GM12872 (cell line): ENCODE data around the gene RAB3B.

ENCODE experiments used
- CTCF ChIP-seq: IDR thresholded peaks from 3 replicates; pipeline ENCODE4 v1.5.1; 2011; ENCODE audit warnings: low read depth, mild to moderate bottlenecking, low read length, moderate library complexity; ENCODE audit not compliant: insufficient read depth

Gene RAB3B

GRCh38 chr1:51948491-51948915, 42.0 kb downstream of the RAB3B start:
- TF ChIP-seq CTCF, result no peak

DNA sequence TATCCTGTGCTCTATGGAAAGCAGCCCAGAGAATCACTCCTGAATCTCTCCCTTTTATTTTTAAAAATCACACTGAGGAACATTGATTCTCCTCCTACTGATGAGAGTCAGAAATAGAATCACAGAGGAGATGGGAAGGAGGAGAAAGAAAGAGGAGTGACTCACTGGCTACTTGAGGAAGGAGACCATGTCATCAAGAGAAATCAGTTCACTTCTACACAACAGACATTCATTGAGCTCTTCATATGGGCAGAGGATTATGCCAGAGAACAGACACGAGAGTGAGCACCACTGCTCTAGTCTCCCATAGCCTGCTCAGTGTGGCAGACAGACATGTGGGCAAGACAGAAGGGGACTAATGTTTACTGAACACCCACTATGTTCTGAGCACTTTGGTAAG, 44.2 kb downstream of the RAB3B start:
- no peak for TF ChIP-seq CTCF

GRCh38 chr1:51945591-51945990, 44.9 kb downstream of the RAB3B start:
- no peak for TF ChIP-seq CTCF

DNA sequence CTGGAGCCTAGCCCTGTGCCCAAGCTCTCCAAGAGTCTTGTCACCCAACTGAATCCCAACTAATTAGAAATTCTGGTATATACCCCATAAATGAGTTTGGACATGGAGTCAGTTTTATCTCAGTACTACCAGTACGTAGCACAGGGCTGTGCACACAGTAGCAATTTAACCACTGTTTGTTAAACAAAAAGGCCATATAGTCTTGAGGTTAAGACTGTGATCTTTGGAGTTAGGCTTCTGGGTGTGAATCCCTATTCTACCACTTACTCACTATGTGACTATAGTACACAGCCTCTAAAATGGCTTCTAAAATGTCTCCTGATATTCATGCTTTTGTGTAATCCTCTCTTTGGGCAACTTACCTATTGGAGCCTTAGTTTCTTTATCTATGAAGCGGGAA, 48.2 kb downstream of the RAB3B start:
- no peak for TF ChIP-seq CTCF

GRCh38 chr1:51941528-51941927, 49.0 kb downstream of the RAB3B start:
- TF ChIP-seq CTCF, result no peak

DNA sequence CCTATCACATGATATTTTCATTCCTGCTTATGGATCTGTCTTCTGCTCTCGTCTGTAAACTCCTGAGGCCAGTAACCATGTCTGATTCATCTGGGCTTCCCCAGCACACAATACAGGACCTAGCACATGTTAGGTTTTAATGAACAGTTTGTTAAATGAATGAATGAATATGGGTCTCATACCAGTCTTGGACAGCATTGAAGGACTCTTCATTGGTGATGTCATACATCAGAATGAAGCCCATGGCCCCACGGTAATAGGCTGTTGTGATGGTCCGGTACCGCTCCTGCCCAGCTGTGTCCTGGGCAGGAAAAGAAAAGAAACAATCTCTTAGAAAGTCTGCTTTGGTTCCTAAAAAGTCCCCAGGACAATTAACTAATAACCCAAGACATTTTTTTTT, 53.4 kb downstream of the RAB3B start:
- TF ChIP-seq CTCF, result no peak

GRCh38 chr1:51936531-51936930, 54.0 kb downstream of the RAB3B start:
- no peak for TF ChIP-seq CTCF

- no peak for TF ChIP-seq CTCF
Observed at GRCh38 chr1:51933344-51933743, 57.2 kb downstream of the RAB3B start.
